Measurements from ENCODE around the gene CYP19A1. TPM values are rescaled to one million over a fixed set of nuclear protein-coding genes. Genes with fewer than 3 reads are reported as not detected.

CYP19A1 gene
- total RNA-seq, 2 experiments from 2014 or later: not detected

- Mint-ChIP-seq H3K4me1 (ENCODE audit: low read depth) (no peaks in the 10 kb centered on the region), H3K4me3 (no peak overlapping the region), H3K27me3 (ENCODE audit: low read depth) (peaks cover 6% of the 10 kb centered on the region), H3K9me3 (ENCODE audit: insufficient read depth) (no peaks in the 10 kb centered on the region), H3K36me3 (ENCODE audit: low read depth) (no peaks in the 10 kb centered on the region), H3K27ac (no peak overlapping the region)
- ChIA-PET CTCF (interaction anchor here (4.8 kb wide), 1 partner anchor 12 kb away, joined by 22 read pairs; no protein-coding TSS in a partner anchor), POLR2A (no interaction called here)
- DNase-seq (no peak), ATAC-seq (no peak)
These were observed 157.2 kb downstream of the CYP19A1 start for GRCh38 chr15:51181221-51181620.

- ATAC-seq: no peak
- Mint-ChIP-seq H3K4me3 (no peak overlapping the region), H3K27ac (no peak overlapping the region), H3K36me3 (ENCODE audit: low read depth) (no peaks in the 10 kb centered on the region), H3K27me3 (ENCODE audit: low read depth) (peaks cover 6% of the 10 kb centered on the region), H3K4me1 (ENCODE audit: low read depth) (no peaks in the 10 kb centered on the region), H3K9me3 (ENCODE audit: insufficient read depth) (no peaks in the 10 kb centered on the region)
- ChIA-PET POLR2A (no interaction called here), CTCF (interaction anchor here (4.8 kb wide), 1 partner anchor 12 kb away, joined by 22 read pairs; no protein-coding TSS in a partner anchor)
- no peak for DNase-seq
These were observed 157.9 kb downstream of the CYP19A1 start for GRCh38 chr15:51180534-51180933.

GRCh38 chr15:51180011-51180410 lies 158.4 kb downstream of the CYP19A1 start:
- H3K27me3 Mint-ChIP-seq (ENCODE audit: low read depth): peaks cover 6% of the 10 kb centered on the region
- H3K4me1 Mint-ChIP-seq (ENCODE audit: low read depth): no peaks in the 10 kb centered on the region
- no peak for ATAC-seq
- no peaks in the 10 kb centered on the region for H3K36me3 Mint-ChIP-seq (ENCODE audit: low read depth)
- DNase-seq: no peak
- H3K27ac Mint-ChIP-seq: no peak overlapping the region
- CTCF ChIA-PET: interaction anchor here (4.8 kb wide), 1 partner anchor 13 kb away, joined by 22 read pairs; no protein-coding TSS in a partner anchor
- H3K9me3 Mint-ChIP-seq (ENCODE audit: insufficient read depth): no peaks in the 10 kb centered on the region
- no peak overlapping the region for H3K4me3 Mint-ChIP-seq
- POLR2A ChIA-PET: no interaction called here

- H3K4me1 Mint-ChIP-seq (ENCODE audit: low read depth): no peaks in the 10 kb centered on the region
- ChIA-PET CTCF (interaction anchor here (1.7 kb wide), 1 partner anchor 9 kb away, joined by 10 read pairs; no protein-coding TSS in a partner anchor), POLR2A (no interaction called here)
- ATAC-seq (no peak), DNase-seq (no peak)
- no peaks in the 10 kb centered on the region for H3K9me3 Mint-ChIP-seq (ENCODE audit: insufficient read depth)
- no peaks in the 10 kb centered on the region for H3K36me3 Mint-ChIP-seq (ENCODE audit: low read depth)
- no peak overlapping the region for H3K27ac Mint-ChIP-seq
- no peak overlapping the region for H3K4me3 Mint-ChIP-seq
- H3K27me3 Mint-ChIP-seq (ENCODE audit: low read depth): peaks cover 25% of the 10 kb centered on the region
These were observed 166.2 kb downstream of the CYP19A1 start for GRCh38 chr15:51172193-51172592.

GRCh38 chr15:51171634-51171932 lies 166.8 kb downstream of the CYP19A1 start:
- H3K9me3 Mint-ChIP-seq (ENCODE audit: insufficient read depth): no peaks in the 10 kb centered on the region
- H3K36me3 Mint-ChIP-seq (ENCODE audit: low read depth): no peaks in the 10 kb centered on the region
- H3K4me1 Mint-ChIP-seq (ENCODE audit: low read depth): no peaks in the 10 kb centered on the region
- H3K4me3 Mint-ChIP-seq: no peak overlapping the region
- ATAC-seq (no peak), DNase-seq (no peak)
- peaks cover 25% of the 10 kb centered on the region for H3K27me3 Mint-ChIP-seq (ENCODE audit: low read depth)
- ChIA-PET POLR2A (no interaction called here), CTCF (interaction anchor here (1.6 to 1.7 kb wide), 2 partner anchors 8 to 21 kb away, joined by 5 to 10 read pairs; no protein-coding TSS in a partner anchor)
- H3K27ac Mint-ChIP-seq: no peak overlapping the region

- ATAC-seq: no peak
- no peak for DNase-seq
- Mint-ChIP-seq H3K9me3 (ENCODE audit: insufficient read depth) (no peaks in the 10 kb centered on the region), H3K27me3 (ENCODE audit: low read depth) (peaks cover 25% of the 10 kb centered on the region), H3K27ac (no peak overlapping the region), H3K4me1 (ENCODE audit: low read depth) (no peaks in the 10 kb centered on the region), H3K36me3 (ENCODE audit: low read depth) (no peaks in the 10 kb centered on the region), H3K4me3 (no peak overlapping the region)
- ChIA-PET POLR2A (no interaction called here), CTCF (interaction anchor here (1.6 to 1.7 kb wide), 2 partner anchors 8 to 22 kb away, joined by 5 to 10 read pairs; no protein-coding TSS in a partner anchor)
These were observed 167.3 kb downstream of the CYP19A1 start for GRCh38 chr15:51170882-51171633.

GRCh38 chr15:51168700-51169099 lies 169.7 kb downstream of the CYP19A1 start:
- POLR2A ChIA-PET: no interaction called here
- ATAC-seq (no peak), DNase-seq (no peak)
- Mint-ChIP-seq H3K27me3 (ENCODE audit: low read depth) (peaks cover 27% of the 10 kb centered on the region), H3K9me3 (ENCODE audit: insufficient read depth) (no peaks in the 10 kb centered on the region), H3K36me3 (ENCODE audit: low read depth) (no peaks in the 10 kb centered on the region), H3K4me1 (ENCODE audit: low read depth) (no peaks in the 10 kb centered on the region), H3K4me3 (no peak overlapping the region), H3K27ac (no peak overlapping the region)
- CTCF ChIA-PET: no interaction called here

- no peak overlapping the region for H3K4me3 Mint-ChIP-seq
- ChIA-PET CTCF (interaction anchor here (0.8 to 5.1 kb wide), 19 partner anchors 8 to 339 kb away, joined by 3 to 75 read pairs (median 5); no protein-coding TSS in a partner anchor), POLR2A (no interaction called here)
- H3K27me3 Mint-ChIP-seq (ENCODE audit: low read depth): peaks cover 21% of the 10 kb centered on the region
- ATAC-seq: no peak
- peaks cover 4% of the 10 kb centered on the region for H3K4me1 Mint-ChIP-seq (ENCODE audit: low read depth)
- DNase-seq: no peak
- no peaks in the 10 kb centered on the region for H3K36me3 Mint-ChIP-seq (ENCODE audit: low read depth)
- no peaks in the 10 kb centered on the region for H3K9me3 Mint-ChIP-seq (ENCODE audit: insufficient read depth)
- H3K27ac Mint-ChIP-seq: no peak overlapping the region
These were observed 174.6 kb downstream of the CYP19A1 start for GRCh38 chr15:51163843-51164242.

- ChIA-PET POLR2A (no interaction called here), CTCF (interaction anchor here (0.6 to 5.1 kb wide), 48 partner anchors 8 to 481 kb away, joined by 3 to 75 read pairs (median 4); partner anchors contain the start of gene DMXL2)
- H3K4me1 Mint-ChIP-seq (ENCODE audit: low read depth): peaks cover 4% of the 10 kb centered on the region
- ATAC-seq (peak; percentile 86), DNase-seq (peak; percentile 76)
- no peaks in the 10 kb centered on the region for H3K9me3 Mint-ChIP-seq (ENCODE audit: insufficient read depth)
- H3K4me3 Mint-ChIP-seq: no peak overlapping the region
- no peaks in the 10 kb centered on the region for H3K36me3 Mint-ChIP-seq (ENCODE audit: low read depth)
- H3K27ac Mint-ChIP-seq: no peak overlapping the region
- H3K27me3 Mint-ChIP-seq (ENCODE audit: low read depth): peaks cover 14% of the 10 kb centered on the region
These were observed 175.3 kb downstream of the CYP19A1 start for GRCh38 chr15:51162865-51163762.

- Mint-ChIP-seq H3K4me1 (ENCODE audit: low read depth) (peaks cover 4% of the 10 kb centered on the region), H3K27me3 (ENCODE audit: low read depth) (peaks cover 12% of the 10 kb centered on the region), H3K27ac (no peak overlapping the region), H3K4me3 (no peak overlapping the region), H3K36me3 (ENCODE audit: low read depth) (no peaks in the 10 kb centered on the region), H3K9me3 (ENCODE audit: insufficient read depth) (no peaks in the 10 kb centered on the region)
- POLR2A ChIA-PET: no interaction called here
- CTCF ChIA-PET: interaction anchor here (0.8 to 5.1 kb wide), 11 partner anchors 11 to 460 kb away, joined by 3 to 75 read pairs (median 6); partner anchors contain the start of gene DMXL2
- DNase-seq: no peak
- ATAC-seq: no peak
These were observed 176.7 kb downstream of the CYP19A1 start for GRCh38 chr15:51161491-51162220.

- peaks cover 4% of the 10 kb centered on the region for H3K4me1 Mint-ChIP-seq (ENCODE audit: low read depth)
- no peak for ATAC-seq
- DNase-seq: no peak
- H3K36me3 Mint-ChIP-seq (ENCODE audit: low read depth): no peaks in the 10 kb centered on the region
- H3K27me3 Mint-ChIP-seq (ENCODE audit: low read depth): peaks cover 15% of the 10 kb centered on the region
- ChIA-PET CTCF (no interaction called here), POLR2A (no interaction called here)
- H3K9me3 Mint-ChIP-seq (ENCODE audit: insufficient read depth): no peaks in the 10 kb centered on the region
- H3K27ac Mint-ChIP-seq: no peak overlapping the region
- H3K4me3 Mint-ChIP-seq: no peak overlapping the region
These were observed 177.9 kb downstream of the CYP19A1 start for GRCh38 chr15:51160484-51160883.
